IPS-NIHi11 (cell line): ENCODE measurements around the gene HPGD.
"Not testable (repeated sequence)": the region's sequence is repeated elsewhere in the genome, so short reads cannot be mapped to it uniquely, and the experiment has no call there.

ENCODE experiments used
- DNase-seq: peaks from one replicate; pipeline ENCODE4 v3.0.0; 2012; ENCODE audit warnings: mixed read lengths, low spot score

The HPGD gene

DNA sequence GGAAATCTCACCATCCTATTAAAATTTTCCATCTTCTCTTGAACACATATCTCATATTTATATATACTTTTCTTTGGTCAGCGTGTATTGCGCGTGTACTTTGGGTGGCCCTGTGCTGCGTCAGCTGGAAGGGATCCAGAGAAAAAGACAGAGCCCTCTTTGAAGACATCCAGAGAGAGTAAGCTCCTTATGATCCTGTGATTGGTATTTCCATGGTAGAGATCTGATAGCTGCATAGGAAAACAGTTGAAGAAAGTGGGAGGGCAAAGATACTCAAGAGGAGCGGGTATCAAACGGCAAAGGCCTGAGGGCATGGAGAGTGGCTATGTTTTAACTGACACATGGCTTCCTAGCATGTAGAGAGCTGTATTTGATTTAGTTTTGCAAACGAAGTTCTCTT is 4.4 kb upstream of the HPGD start:
- DNase-seq: no peak

- DNase-seq: no peak
These were observed 2.0 kb upstream of the HPGD start for GRCh38 chr4:174524242-174524641.

- DNase-seq: no peak
These were observed 871 bp upstream of the HPGD start for GRCh38 chr4:174523025-174523693.

- DNase-seq: no peak
These were observed 497 bp downstream of the HPGD start for GRCh38 chr4:174521800-174522182.

- DNase-seq: no peak
These were observed 1.6 kb downstream of the HPGD start for GRCh38 chr4:174520660-174521059.

GRCh38 chr4:174517502-174518445 is 4.5 kb downstream of the HPGD start:
- DNase-seq: no peak

DNA sequence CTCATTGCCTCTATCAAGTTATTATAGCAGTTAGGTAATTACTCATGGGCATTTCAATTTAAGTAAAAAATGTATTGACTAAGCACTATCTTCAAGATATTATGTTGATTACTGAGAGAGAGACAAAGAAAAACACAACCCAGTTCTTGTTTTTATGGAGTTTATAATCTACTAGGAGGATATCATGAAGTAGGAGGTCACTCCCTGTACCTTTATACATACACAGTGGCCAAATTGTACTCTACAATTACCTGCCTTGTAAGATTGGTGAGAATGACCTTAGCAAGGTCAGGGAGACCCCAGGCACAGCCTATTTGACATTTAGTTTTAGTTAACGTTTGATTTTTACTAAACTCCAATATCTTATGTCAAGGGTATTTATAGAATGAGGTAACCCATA is 5.5 kb downstream of the HPGD start:
- DNase-seq: no peak

DNA sequence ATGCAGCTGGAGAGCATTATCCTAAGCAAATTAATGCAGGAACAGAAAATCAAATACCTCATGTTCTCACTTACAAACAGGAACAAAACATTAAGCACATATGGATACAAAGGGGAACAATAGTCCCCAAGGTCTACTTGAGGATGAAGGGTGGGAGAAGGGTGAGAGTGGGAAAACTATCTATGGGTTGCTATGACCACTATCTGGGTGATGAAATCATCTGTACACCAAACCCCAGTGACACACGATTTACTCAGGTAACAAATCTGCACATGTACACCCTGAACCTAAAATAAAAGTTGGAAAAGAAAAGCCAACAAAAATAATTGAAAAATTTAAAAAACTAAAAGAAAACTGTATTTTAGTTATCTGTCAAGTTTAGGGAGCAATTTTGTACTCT is 5.9 kb downstream of the HPGD start:
- DNase-seq: no peak

GRCh38 chr4:174512745-174513144 is 9.5 kb downstream of the HPGD start:
- no peak for DNase-seq

GRCh38 chr4:174505892-174506291 is 16.4 kb downstream of the HPGD start:
- no peak for DNase-seq

DNA sequence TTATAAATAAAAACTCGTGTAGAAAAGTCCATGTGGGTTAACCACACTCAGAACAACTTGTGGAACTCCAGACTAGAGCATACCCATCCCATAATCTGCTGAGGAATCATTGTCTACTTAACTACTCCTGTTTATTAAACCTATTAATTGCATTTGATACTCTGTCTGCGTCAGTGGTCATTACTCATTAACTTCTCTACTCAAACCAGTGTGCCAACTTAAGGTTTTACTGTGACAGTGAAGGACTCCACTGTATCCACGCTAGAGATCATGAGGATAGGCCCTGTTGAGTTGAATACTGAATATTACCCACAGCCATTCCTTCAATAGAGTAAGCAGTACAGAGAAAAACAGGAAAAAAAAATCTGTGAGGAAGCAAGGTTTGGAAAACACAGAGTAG is 17.3 kb downstream of the HPGD start:
- DNase-seq: no peak

- DNase-seq: no peak
These were observed 19.1 kb downstream of the HPGD start for GRCh38 chr4:174503079-174503715.

- DNase-seq: no peak
These were observed 25.5 kb downstream of the HPGD start for GRCh38 chr4:174496631-174497432.

DNA sequence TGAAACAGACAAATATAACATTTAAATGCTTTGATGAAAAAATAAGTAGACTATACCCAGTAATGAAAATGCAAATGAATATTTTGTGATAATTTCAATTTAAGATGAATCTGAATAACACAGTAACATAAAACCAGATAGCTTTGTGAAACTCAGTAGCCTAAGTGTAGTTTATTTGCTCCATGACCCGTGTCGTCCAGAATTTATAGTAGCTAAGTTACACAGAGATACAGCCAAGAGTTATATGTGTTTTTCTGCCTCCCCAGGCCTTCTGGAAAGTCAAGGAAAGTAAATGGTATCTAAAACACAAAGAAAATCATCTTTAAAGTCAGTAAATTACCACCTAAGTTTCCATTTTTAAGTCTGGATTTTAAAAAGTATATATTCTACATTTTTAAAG is 26.7 kb downstream of the HPGD start:
- DNase-seq: no peak

DNA sequence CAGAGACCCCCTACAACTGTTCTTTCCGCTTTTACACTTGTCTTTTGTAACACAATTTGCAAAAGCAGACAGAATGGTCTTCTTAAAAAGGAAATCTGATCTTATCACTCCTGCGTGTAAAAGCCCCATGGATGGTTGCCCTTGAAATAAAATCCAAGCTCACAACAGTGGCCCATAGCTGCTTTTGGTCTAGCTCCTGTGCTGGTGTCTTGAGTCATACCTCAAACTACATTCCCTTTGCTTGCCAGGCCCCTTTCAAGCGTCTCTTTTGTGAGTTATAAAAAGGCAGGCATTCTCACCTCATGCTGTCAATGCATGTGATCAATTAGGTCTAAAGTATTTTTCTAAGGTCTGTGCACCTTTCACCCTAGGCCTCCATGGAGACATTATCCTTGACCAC is 27.6 kb downstream of the HPGD start:
- no peak for DNase-seq

- no peak for DNase-seq
These were observed 28.1 kb downstream of the HPGD start for GRCh38 chr4:174494146-174494545.

GRCh38 chr4:174490451-174490961 is 31.8 kb downstream of the HPGD start:
- no peak for DNase-seq

DNA sequence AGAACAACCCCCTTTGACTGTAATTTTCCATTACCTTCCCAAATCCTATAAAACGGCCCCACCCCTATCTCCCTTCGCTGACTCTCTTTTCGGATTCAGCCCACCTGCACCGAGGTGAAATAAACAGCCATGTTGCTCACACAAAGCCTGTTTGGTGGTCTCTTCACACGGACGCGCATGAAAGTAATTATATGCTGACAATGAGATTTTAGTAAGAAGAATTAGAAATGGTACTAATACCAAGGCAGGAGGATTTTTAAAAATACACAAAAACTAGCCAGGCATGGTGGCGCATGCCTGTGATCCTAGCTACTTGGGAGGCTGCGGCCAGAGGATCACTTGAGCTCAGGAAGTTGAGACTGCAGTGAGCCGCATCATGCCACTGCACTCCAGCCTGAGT is 33.9 kb downstream of the HPGD start:
- DNase-seq: not testable (repeated sequence)

GRCh38 chr4:174485025-174485424 is 37.3 kb downstream of the HPGD start:
- no peak for DNase-seq

DNA sequence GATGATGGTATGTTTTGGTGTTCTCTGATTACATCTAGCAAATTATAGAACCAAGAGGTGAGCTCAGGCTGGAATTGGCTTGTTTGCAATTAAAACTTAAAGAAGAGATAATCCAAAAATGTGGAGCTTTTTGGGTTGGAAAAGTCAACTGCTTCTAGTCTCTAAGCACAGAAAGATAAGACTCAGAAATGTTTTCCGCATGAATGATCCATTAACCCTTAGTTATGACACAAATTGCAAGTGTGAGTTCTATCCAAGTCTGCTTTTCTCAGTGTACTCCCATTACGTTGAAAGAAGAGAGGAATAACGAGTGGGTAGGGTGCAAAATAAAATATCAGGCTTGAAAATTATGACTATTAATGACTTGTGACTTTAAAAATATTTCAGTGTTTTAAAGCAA is 38.5 kb downstream of the HPGD start:
- no peak for DNase-seq

DNA sequence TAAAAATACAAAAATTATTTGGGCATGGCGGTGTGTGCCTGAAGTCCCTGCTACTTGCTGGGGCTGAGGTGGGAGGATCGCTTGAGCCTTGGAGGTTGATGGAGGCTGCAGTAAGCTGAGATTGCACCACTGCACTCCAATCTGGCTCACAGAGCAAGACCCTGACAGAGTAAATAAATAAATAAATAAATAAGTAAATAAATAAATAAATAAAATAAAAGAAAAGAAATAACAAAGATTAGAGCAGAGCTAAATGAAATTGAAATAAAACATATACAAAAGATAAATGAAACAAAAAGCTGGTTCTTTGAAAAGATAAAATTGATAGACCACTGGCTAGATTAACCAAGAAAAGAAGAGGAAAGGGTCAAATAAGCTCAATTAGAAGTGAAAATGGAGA is 43.1 kb downstream of the HPGD start:
- no peak for DNase-seq

DNA sequence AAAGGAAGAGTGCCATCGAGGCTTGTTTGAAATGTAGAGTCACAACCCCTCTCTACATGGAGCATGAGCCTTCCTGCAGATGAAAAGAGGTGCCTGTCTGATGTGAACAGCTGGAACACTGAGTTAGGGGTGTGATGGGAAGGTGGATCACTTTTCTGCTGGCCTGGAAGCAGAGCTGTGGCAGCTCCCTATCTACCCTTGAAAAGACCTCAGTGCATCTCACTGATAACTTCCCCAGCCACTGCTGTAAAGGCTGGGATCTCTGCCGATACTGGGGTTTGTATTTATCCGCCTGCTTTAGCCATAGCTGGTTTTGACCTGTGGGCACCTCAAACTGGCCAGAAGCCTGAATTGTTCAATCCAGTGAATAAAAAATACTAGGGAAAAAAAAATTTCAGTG is 46.8 kb downstream of the HPGD start:
- DNase-seq: no peak
